ENCODE measurements around the gene UBE3D.
"Not testable (repeated sequence)": the region's sequence is repeated elsewhere in the genome, so short reads cannot be mapped to it uniquely, and the experiment has no call there.

UBE3D gene

GRCh38 chr6:82893889-82894652 lies 171.6 kb downstream of the UBE3D start:
- TF ChIP-seq, protein P1, sequence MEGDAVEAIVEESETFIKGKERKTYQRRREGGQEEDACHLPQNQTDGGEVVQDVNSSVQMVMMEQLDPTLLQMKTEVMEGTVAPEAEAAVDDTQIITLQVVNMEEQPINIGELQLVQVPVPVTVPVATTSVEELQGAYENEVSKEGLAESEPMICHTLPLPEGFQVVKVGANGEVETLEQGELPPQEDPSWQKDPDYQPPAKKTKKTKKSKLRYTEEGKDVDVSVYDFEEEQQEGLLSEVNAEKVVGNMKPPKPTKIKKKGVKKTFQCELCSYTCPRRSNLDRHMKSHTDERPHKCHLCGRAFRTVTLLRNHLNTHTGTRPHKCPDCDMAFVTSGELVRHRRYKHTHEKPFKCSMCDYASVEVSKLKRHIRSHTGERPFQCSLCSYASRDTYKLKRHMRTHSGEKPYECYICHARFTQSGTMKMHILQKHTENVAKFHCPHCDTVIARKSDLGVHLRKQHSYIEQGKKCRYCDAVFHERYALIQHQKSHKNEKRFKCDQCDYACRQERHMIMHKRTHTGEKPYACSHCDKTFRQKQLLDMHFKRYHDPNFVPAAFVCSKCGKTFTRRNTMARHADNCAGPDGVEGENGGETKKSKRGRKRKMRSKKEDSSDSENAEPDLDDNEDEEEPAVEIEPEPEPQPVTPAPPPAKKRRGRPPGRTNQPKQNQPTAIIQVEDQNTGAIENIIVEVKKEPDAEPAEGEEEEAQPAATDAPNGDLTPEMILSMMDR (IDR thresholded peaks at IDR 0.05; ENCODE audit: insufficient read depth, missing control alignments) = no peak
- FAIRE-seq (no peak), DNase-seq (ENCODE audit: insufficient read length, low spot score) (no peak)

- not testable (repeated sequence) for FAIRE-seq; DNase-seq (ENCODE audit: insufficient read length, low spot score)
Observed at GRCh38 chr6:82891503-82891902, 174.1 kb downstream of the UBE3D start.

DNA sequence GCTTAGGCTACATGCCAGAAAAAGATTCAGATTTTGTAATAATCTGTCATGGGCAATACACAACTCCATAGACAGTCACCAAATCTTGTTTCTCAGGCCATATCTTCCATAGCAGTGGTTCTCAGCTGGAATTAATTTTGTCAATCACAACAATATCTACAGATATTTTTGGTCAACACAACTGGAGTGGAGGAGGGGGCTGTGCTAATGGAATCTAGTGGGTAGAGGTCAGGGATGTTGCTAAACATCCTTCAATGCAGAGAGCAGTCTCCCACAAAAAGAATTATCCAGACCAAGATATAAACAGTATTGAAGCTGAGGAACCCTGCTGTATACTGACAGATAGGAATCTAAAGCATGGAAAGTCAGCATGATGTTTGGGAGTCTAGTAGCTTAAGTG lies 174.6 kb downstream of the UBE3D start:
- FAIRE-seq (no peak), DNase-seq (ENCODE audit: insufficient read length, low spot score) (no peak)
- TF ChIP-seq, protein P1 (IDR thresholded peaks at IDR 0.05; ENCODE audit: insufficient read depth, missing control alignments) = no peak

- no peak for FAIRE-seq
- TF ChIP-seq, protein P1 (IDR thresholded peaks at IDR 0.05; ENCODE audit: insufficient read depth, missing control alignments) = no peak
- DNase-seq (ENCODE audit: insufficient read length, low spot score) = no peak
Observed at GRCh38 chr6:82890240-82890639, 175.4 kb downstream of the UBE3D start.

DNA sequence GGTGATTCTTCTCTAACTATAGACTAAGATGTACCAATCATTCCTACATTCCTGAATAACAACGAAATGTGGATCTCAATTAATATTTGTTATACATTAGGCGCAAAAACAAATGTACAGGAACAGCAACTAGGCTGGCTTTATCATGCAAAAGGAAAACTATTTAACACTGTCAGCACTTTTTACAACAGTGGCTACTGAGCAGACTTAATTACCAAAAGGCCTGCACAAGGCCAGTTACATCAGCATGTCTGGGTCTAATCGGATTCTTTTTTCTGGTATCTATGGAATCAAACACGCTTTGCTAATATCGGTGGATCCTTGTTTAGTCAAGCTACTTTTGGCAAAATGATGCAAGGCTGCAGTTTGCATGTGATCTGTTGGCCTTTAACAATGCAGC lies 176.5 kb downstream of the UBE3D start:
- TF ChIP-seq, protein P1 (IDR thresholded peaks at IDR 0.05; ENCODE audit: insufficient read depth, missing control alignments) = no peak
- FAIRE-seq = no peak
- DNase-seq (ENCODE audit: insufficient read length, low spot score) = no peak

- no peak for DNase-seq (ENCODE audit: insufficient read length, low spot score)
- TF ChIP-seq, protein P1 (IDR thresholded peaks at IDR 0.05; ENCODE audit: insufficient read depth, missing control alignments) = no peak
- FAIRE-seq = no peak
Observed at GRCh38 chr6:82882363-82883023, 183.1 kb downstream of the UBE3D start.

GRCh38 chr6:82881519-82881918 lies 184.1 kb downstream of the UBE3D start:
- FAIRE-seq (no peak), DNase-seq (ENCODE audit: insufficient read length, low spot score) (no peak)

More at GRCh38 chr6:82881519-82881918, 184.1 kb downstream of the UBE3D start:
- TF ChIP-seq, protein P1 (IDR thresholded peaks at IDR 0.05; ENCODE audit: insufficient read depth, missing control alignments) = no peak
